Measurements from ENCODE around the gene AKAP10. TPM values are rescaled to one million over a fixed set of nuclear protein-coding genes. Genes with fewer than 3 reads are reported as not detected.

The AKAP10 gene
- total and polyA plus RNA-seq, 8 donors = 27.9 to 35.2 (median 32.3) TPM

DNA sequence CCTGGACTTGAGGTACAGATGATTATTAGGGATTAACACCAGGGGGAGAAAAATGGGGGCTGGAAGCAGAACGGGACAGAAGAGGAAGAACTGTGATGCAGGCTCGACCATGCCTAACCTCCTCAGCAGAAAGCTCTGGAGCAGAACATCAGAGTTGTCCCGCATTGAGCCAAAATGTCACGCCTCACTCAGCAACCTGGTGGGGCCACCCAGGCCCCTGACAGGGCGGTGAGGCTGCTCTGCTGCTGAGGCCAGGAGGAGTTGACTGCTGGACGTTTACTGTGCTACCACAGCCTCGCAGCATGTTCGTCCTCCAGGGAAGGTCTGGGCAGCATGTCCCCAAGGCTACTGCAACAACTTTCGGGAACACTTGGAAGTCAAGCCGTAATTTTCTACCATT lies 103.4 kb downstream of the AKAP10 start:
- intact Hi-C loops (cut with DNase I) = no loop called here

DNA sequence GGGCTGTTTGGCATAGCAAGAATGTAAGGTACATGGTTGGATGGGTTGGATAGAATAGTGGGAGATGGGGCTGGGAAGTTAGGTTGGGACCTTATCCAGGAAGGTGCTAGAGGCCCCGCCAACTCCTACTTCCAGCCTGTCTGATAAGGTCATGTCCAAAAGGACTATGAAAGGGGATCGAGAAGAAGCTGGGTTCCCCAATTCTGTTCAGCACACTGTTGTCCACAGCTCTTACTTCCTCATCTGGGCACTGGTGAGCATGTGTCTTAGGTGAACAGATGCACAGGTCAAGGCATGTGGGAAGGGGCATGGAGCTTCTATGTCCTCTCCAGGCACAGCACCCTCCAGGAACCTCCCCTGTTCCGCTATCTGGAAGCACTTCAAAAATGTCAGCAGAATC lies 104.3 kb downstream of the AKAP10 start:
- no peak overlapping the region for H3K27ac ChIP-seq
- H3K27me3 ChIP-seq = no peaks in the 10 kb centered on the region
- intact Hi-C loops (cut with DNase I) = no loop called here
- no peaks in the 10 kb centered on the region for H3K36me3 ChIP-seq
- H3K4me1 ChIP-seq = peaks cover 0 to 21% of the 10 kb centered on the region in 2 donors
- no peak for ATAC-seq
- no peak for TF ChIP-seq CTCF (IDR thresholded peaks at IDR 0.05)
- no peak for DNase-seq
- H3K9me3 ChIP-seq = no peaks in the 10 kb centered on the region
- H3K4me3 ChIP-seq = no peak overlapping the region

More for the DNA sequence above, 103.4 kb downstream of the AKAP10 start:
- H3K4me3 ChIP-seq = no peak overlapping the region
- H3K36me3 ChIP-seq = no peaks in the 10 kb centered on the region
- peaks cover 0 to 20% of the 10 kb centered on the region in 2 donors for H3K4me1 ChIP-seq
- no peaks in the 10 kb centered on the region for H3K27me3 ChIP-seq
- H3K9me3 ChIP-seq = no peaks in the 10 kb centered on the region
- TF ChIP-seq CTCF (IDR thresholded peaks at IDR 0.05) = no peak
- DNase-seq (no peak), ATAC-seq (no peak)
- no peak overlapping the region for H3K27ac ChIP-seq

DNA sequence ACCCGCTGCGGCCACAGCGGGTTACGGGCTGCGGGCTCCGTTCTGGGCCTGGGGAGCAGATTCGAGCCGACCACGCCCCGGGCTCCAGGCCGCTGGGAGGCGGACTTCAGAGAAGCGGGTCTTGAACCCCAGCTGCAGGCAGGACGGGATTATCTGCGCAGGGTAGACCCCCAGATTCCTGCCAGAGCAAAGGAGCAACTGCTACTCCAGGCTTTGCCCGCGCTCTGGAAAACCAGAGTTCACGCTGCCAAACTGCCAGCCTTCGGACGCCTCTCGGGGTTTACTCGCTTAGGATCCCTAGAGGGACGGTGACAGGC lies 109.6 kb downstream of the AKAP10 start:
- no peaks in the 10 kb centered on the region for H3K9me3 ChIP-seq
- peak overlapping the region; percentile 80 to 82 for H3K4me3 ChIP-seq
- intact Hi-C loops (cut with DNase I) = no loop called here
- H3K4me1 ChIP-seq = peaks cover 0 to 21% of the 10 kb centered on the region in 2 donors
- ATAC-seq (no peak), DNase-seq (no peak)
- no peak for TF ChIP-seq CTCF (IDR thresholded peaks at IDR 0.05)
- H3K27ac ChIP-seq = peak overlapping the region; percentile 86 to 89
- H3K36me3 ChIP-seq = no peaks in the 10 kb centered on the region
- peaks cover 0 to 12% of the 10 kb centered on the region in 2 donors for H3K27me3 ChIP-seq

GRCh38 chr17:19867329-19868078 lies 110.1 kb downstream of the AKAP10 start, which contains the start of gene ULK2:
ULK2 (minus strand) TSS chr17:19867936; CDS start chr17:19867417, 519 bp downstream.
- Histone ChIP-seq H3K27ac (peak within 1 kb of the TSS; percentile 86 to 89), H3K4me3 (peak within 1 kb of the TSS; percentile 80 to 82), H3K36me3 (no peaks in the 10 kb centered on the region), H3K9me3 (no peaks in the 10 kb centered on the region), H3K4me1 (peaks cover 0 to 21% of the 10 kb centered on the region in 2 donors), H3K27me3 (peaks cover 0 to 12% of the 10 kb centered on the region in 2 donors)
- TF ChIP-seq CTCF (IDR thresholded peaks at IDR 0.05) = no peak
- DNase-seq (peak; percentile 48 to 90 (median 82)), ATAC-seq (peak; percentile 82)
- intact Hi-C loops (cut with DNase I) = no loop called here

DNA sequence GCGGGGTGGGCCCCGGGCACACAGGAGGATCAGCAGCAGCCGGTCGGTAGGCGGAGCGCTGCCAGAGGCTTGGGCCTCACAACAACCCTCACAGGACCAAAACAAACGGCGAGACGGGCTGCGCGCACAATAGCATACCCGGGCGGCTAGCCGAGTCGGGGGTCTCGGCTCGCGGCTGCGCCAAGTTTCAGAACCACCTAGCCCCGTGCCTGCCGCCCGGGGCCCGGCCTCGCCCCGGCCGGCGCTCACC lies 110.6 kb downstream of the AKAP10 start:
- intact Hi-C loops (cut with DNase I) = no loop called here
- TF ChIP-seq CTCF (IDR thresholded peaks at IDR 0.05) = no peak
- H3K4me3 ChIP-seq = peak overlapping the region; percentile 80 to 82
- peak; percentile 66 to 91 (median 81) for DNase-seq
- no peaks in the 10 kb centered on the region for H3K9me3 ChIP-seq
- peak overlapping the region; percentile 86 to 89 for H3K27ac ChIP-seq
- peak; percentile 87 for ATAC-seq
- peaks cover 0 to 21% of the 10 kb centered on the region in 2 donors for H3K4me1 ChIP-seq
- H3K36me3 ChIP-seq = no peaks in the 10 kb centered on the region
- peaks cover 0 to 12% of the 10 kb centered on the region in 2 donors for H3K27me3 ChIP-seq
